HepG2 (cell line): ENCODE measurements around the gene NAT9. TPM values are rescaled to one million over a fixed set of nuclear protein-coding genes. Genes with fewer than 3 reads are reported as not detected.

Experiments
- ARID5B ChIP-seq: IDR thresholded peaks from 2 replicates; pipeline ENCODE4 v1.4.0; 2020; ENCODE audit warnings: mild to moderate bottlenecking, missing genetic modification reagents
- HNRNPH1 ChIP-seq: fragments of 200-400 bp; formaldehyde crosslinking; optimal IDR thresholded peaks from 2 replicates; pipeline ENCODE3; 2017; ENCODE audit warnings: mild to moderate bottlenecking, low read depth, low read length
- MEIS2 ChIP-seq: sonication (generic); formaldehyde crosslinking; IDR thresholded peaks from 2 replicates; pipeline ENCODE4 v1.9.0; 2021; ENCODE audit warnings: mild to moderate bottlenecking, missing genetic modification reagents
- MTF2 ChIP-seq: sonication (generic); formaldehyde crosslinking; IDR thresholded peaks from 2 replicates; pipeline ENCODE4 v1.5.0; 2020; ENCODE audit warnings: missing genetic modification reagents, borderline replicate concordance
- PAX8 ChIP-seq: sonication (generic); formaldehyde crosslinking; IDR thresholded peaks from 2 replicates; pipeline ENCODE4 v1.8.0; 2022; ENCODE audit warnings: mild to moderate bottlenecking, missing genetic modification reagents, borderline replicate concordance
- SATB2 ChIP-seq: sonication (generic); formaldehyde crosslinking; IDR thresholded peaks from 2 replicates; pipeline ENCODE4 v1.5.0; 2020; ENCODE audit warnings: missing genetic modification reagents
- SSRP1 ChIP-seq: IDR thresholded peaks from 2 replicates; pipeline ENCODE4 v1.6.1; 2016; ENCODE audit warnings: control low read depth
- TMF1 ChIP-seq: sonication (generic); formaldehyde crosslinking; IDR thresholded peaks from 2 replicates; pipeline ENCODE4 v1.8.1; 2022; ENCODE audit warnings: low read depth, missing genetic modification reagents
- WIZ ChIP-seq: sonication (generic); formaldehyde crosslinking; IDR thresholded peaks from 2 replicates; pipeline ENCODE4 v1.5.1; 2020; ENCODE audit warnings: mild to moderate bottlenecking, missing genetic modification reagents
- XRCC5 ChIP-seq: fragments of 200-400 bp; formaldehyde crosslinking; optimal IDR thresholded peaks from 2 replicates; pipeline ENCODE3; 2017; ENCODE audit warnings: mild to moderate bottlenecking, low read length
- ZC3H4 ChIP-seq: sonication (generic); formaldehyde crosslinking; IDR thresholded peaks from 2 replicates; pipeline ENCODE4 v1.4.0; 2020; ENCODE audit warnings: missing genetic modification reagents, borderline replicate concordance
- ZFP36 ChIP-seq: fragments of 150-350 bp; IDR thresholded peaks from 2 replicates; pipeline ENCODE4 v1.6.1; 2018; ENCODE audit warnings: borderline replicate concordance, low read length, low read depth; ENCODE audit not compliant: partially characterized antibody
- ZIK1 ChIP-seq: sonication (generic); formaldehyde crosslinking; IDR thresholded peaks from 2 replicates; pipeline ENCODE4 v1.5.0; 2020; ENCODE audit warnings: mild to moderate bottlenecking, low read depth, missing genetic modification reagents, borderline replicate concordance
- ZMYM2 ChIP-seq: sonication (generic); formaldehyde crosslinking; IDR thresholded peaks from 2 replicates; pipeline ENCODE4 v1.8.0; 2022; ENCODE audit warnings: mild to moderate bottlenecking, missing genetic modification reagents
- ZNF101 ChIP-seq: sonication (generic); formaldehyde crosslinking; IDR thresholded peaks from 2 replicates; pipeline ENCODE4 v1.4.0; 2020; ENCODE audit warnings: mild to moderate bottlenecking, low read depth, missing genetic modification reagents, borderline replicate concordance
- ZNF138 ChIP-seq: sonication (generic); formaldehyde crosslinking; IDR thresholded peaks from 2 replicates; pipeline ENCODE4 v1.5.0; 2020; ENCODE audit warnings: mild to moderate bottlenecking, low read depth, missing genetic modification reagents
- ZNF274 ChIP-seq: sonication (generic); formaldehyde crosslinking; IDR thresholded peaks from 2 replicates; pipeline ENCODE4 v1.5.1; 2020; ENCODE audit warnings: mild to moderate bottlenecking, missing genetic modification reagents
- ZNF34 ChIP-seq: sonication (generic); formaldehyde crosslinking; IDR thresholded peaks from 2 replicates; pipeline ENCODE4 v1.4.0; 2020; ENCODE audit warnings: mild to moderate bottlenecking, missing genetic modification reagents, borderline replicate concordance
- ZNF552 ChIP-seq: sonication (generic); formaldehyde crosslinking; IDR thresholded peaks from 2 replicates; pipeline ENCODE4 v1.9.0; 2022; ENCODE audit warnings: missing genetic modification reagents, mild to moderate bottlenecking, borderline replicate concordance
- ZNF740 ChIP-seq: sonication (generic); formaldehyde crosslinking; IDR thresholded peaks from 2 replicates; pipeline ENCODE4 v1.4.0; 2020; ENCODE audit warnings: missing genetic modification reagents
- ZNF770 ChIP-seq: sonication (generic); formaldehyde crosslinking; IDR thresholded peaks from 2 replicates; pipeline ENCODE4 v1.5.0; 2020; ENCODE audit warnings: mild to moderate bottlenecking, missing genetic modification reagents
- ZSCAN5A ChIP-seq: sonication (generic); formaldehyde crosslinking; IDR thresholded peaks from 2 replicates; pipeline ENCODE4 v1.8.0; 2022; ENCODE audit warnings: mild to moderate bottlenecking, missing genetic modification reagents, borderline replicate concordance
- polyA plus RNA-seq, 8 experiments: library from polyadenylated mRNA; depleted of rRNA in 3 of 8; stranded (reverse) in 7 of 8; unstranded in 1 of 8; fragments of >200 nt; fragmentation: Illumina TruSeq in 4 of 8; extraction: Trizol in 4 of 8; gene quantifications; 2 replicates each; pipeline versions ENCODE4 v1.2.1 to v1.2.3, GENCODE V29; 2011 to 2016; ENCODE audit warnings: low read depth in 4 of 8, missing spikeins in 1 of 8, mixed read lengths in 1 of 8; ENCODE audit not compliant: insufficient read depth in 1 of 8
- total RNA-seq, 5 experiments: library from RNA; depleted of rRNA; stranded (reverse); fragments of >200 nt; fragmentation: Illumina TruSeq; extraction: Trizol; gene quantifications; 2 replicates each; pipeline ENCODE4 v1.2.3, GENCODE V29; 2016; ENCODE audit warnings: low read depth in 1 of 5

Gene NAT9
- total and polyA plus RNA-seq, 2 of the 13 experiments (the other 11 are each of a cell fraction or from before 2014, with no cell fraction given) = 39.7 to 44.2 TPM

GRCh38 chr17:74750327-74751069 lies 25.6 kb downstream of the NAT9 start (continued):
- no peak for TF ChIP-seq ZSCAN5A (CRISPR knock-in tag)
- no peak; the same call in 1 of the 2 replicates for TF ChIP-seq ZNF138 (CRISPR knock-in tag)
- no peak for TF ChIP-seq HNRNPH1
- no peak for TF ChIP-seq SSRP1 (CRISPR knock-in tag)
- TF ChIP-seq ZNF274 = no peak
- no peak for TF ChIP-seq ZNF101 (CRISPR knock-in tag)
- TF ChIP-seq PAX8 (CRISPR knock-in tag) = no peak
- peak; percentile 85; the same call in 1 of the 2 replicates for TF ChIP-seq SATB2 (CRISPR knock-in tag)
- no peak; the same call in 1 of the 2 replicates for TF ChIP-seq ZNF552 (CRISPR knock-in tag)
- no peak for TF ChIP-seq MTF2 (CRISPR knock-in tag)
- peak; percentile 89 for TF ChIP-seq ZMYM2 (CRISPR knock-in tag)
- TF ChIP-seq ARID5B = peak; percentile 90
- no peak for TF ChIP-seq ZNF34 (CRISPR knock-in tag)
- no peak for TF ChIP-seq ZFP36
- no peak for TF ChIP-seq ZIK1 (CRISPR knock-in tag)
- TF ChIP-seq ZC3H4 (CRISPR knock-in tag) = peak; percentile 63; the same call in 1 of the 2 replicates
- TF ChIP-seq XRCC5 = peak; percentile 87
- peak; percentile 79 for TF ChIP-seq MEIS2 (CRISPR knock-in tag)
- 0 out of 2 replicates have a peak, but pooled peaks have one; percentile 22 for TF ChIP-seq ZNF770 (CRISPR knock-in tag)
- TF ChIP-seq WIZ (CRISPR knock-in tag) = no peak
- peak; percentile 80; the same call in 1 of the 2 replicates for TF ChIP-seq ZNF740 (CRISPR knock-in tag)
- no peak for TF ChIP-seq TMF1 (CRISPR knock-in tag)
